PFSK-1 (cell line): ENCODE data around the gene WTAP.

Experiments used
- FOXP2 ChIP-seq: optimal IDR thresholded peaks from 2 replicates; pipeline ENCODE3; 2011; ENCODE audit warnings: borderline replicate concordance, control low read depth, inconsistent platforms; ENCODE audit not compliant: insufficient read depth; ENCODE audit errors: extremely low read length, extremely low read depth
- POLR2AphosphoS5 ChIP-seq: IDR thresholded peaks from 2 replicates; pipeline ENCODE4 v1.6.1; 2012; ENCODE audit warnings: low read depth, mild to moderate bottlenecking, control low read depth, low read length, moderate library complexity
- REST ChIP-seq, 2 experiments: IDR thresholded peaks; 2 replicates each; pipeline versions ENCODE4 v1.6.1 to v1.8.0; 2011 to 2012; ENCODE audit warnings: low read depth in 2 of 2, low read length in 2 of 2, control low read depth in 1 of 2, inconsistent platforms in 1 of 2, mild to moderate bottlenecking in 1 of 2, moderate library complexity in 1 of 2; ENCODE audit not compliant: insufficient read depth in 1 of 2
- SIN3A ChIP-seq: IDR thresholded peaks from 2 replicates; pipeline ENCODE4 v1.6.1; 2012; ENCODE audit warnings: mild to moderate bottlenecking, low read length, moderate library complexity, borderline replicate concordance; ENCODE audit not compliant: insufficient read depth
- TAF1 ChIP-seq: IDR thresholded peaks from 2 replicates; pipeline ENCODE4 v1.6.1; 2012; ENCODE audit warnings: low read length, control low read depth, borderline replicate concordance; ENCODE audit not compliant: insufficient read depth

Gene WTAP

DNA sequence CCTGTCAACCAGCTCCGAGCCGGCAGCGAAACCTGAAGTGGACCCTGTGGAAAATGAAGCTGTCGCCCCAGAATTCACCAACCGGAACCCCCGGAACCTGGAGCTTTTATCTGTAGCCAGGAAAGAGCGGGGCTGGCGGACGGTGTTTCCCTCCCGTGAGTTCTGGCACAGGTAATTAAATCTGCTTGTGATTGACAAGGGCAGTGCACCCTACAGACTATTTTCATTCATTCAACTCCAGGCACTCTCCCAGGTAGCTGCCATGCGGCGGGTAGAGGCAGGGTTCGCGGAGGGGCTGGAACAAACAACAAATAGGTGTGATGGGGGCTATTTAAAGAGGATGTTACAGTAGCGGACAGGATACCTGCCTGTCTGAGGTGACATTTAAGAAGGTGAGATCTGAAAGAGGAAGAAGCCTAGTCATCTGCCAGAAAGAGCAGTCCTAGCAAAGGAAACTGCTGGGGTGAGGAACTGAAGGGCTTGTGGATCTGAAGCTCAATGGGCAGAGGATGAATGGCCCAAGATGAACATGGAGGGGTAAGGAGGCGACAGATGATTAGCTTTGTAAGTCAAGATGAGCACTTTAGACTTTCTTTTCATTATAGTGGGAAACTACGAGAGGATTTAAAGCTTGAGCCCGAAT is 63.8 kb downstream of the WTAP start:
- TF ChIP-seq FOXP2 (no peak), POLR2AphosphoS5 (no peak), SIN3A (no peak), TAF1 (no peak), REST (IDR thresholded peaks at IDR 0.05; ENCODE audit: insufficient read depth in 1 of 2, low read depth in 2 of 2, low read length in 2 of 2) (no peak)

- no peak for TF ChIP-seq FOXP2
- TF ChIP-seq TAF1: no peak
- TF ChIP-seq POLR2AphosphoS5: no peak
- no peak for TF ChIP-seq REST (IDR thresholded peaks at IDR 0.05; ENCODE audit: insufficient read depth in 1 of 2, low read depth in 2 of 2, low read length in 2 of 2)
- no peak for TF ChIP-seq SIN3A
Observed at GRCh38 chr6:159797554-159797953, 70.2 kb downstream of the WTAP start.

- TF ChIP-seq FOXP2 (no peak), SIN3A (no peak), POLR2AphosphoS5 (no peak), REST (IDR thresholded peaks at IDR 0.05; ENCODE audit: insufficient read depth in 1 of 2, low read depth in 2 of 2, low read length in 2 of 2) (no peak), TAF1 (no peak)
Observed at GRCh38 chr6:159800141-159800865, 73.0 kb downstream of the WTAP start, which contains the start of gene PNLDC1. PNLDC1 (plus strand) TSS chr6:159800276; CDS start chr6:159800308, 32 bp downstream.

DNA sequence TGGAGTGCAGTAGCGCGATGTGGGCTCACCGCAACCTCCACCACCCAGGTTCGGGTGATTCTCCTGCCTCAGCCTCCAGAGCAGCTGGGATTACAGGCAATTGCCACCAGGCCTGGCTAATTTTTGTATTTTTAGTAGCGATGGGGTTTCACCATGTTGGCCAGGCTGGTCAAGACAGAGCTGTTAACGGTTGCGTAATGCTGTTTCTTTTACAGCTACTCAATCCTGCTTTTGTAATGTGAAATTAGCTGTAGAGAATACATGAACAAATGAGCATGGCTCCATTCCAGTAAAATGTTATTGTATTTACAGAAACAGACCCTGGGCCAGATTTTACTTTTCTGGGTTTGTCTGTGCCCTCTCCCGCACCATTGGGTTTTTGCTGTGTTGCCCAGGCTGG is 74.6 kb downstream of the WTAP start:
- TF ChIP-seq FOXP2 (no peak), SIN3A (no peak), TAF1 (no peak), POLR2AphosphoS5 (no peak), REST (IDR thresholded peaks at IDR 0.05; ENCODE audit: insufficient read depth in 1 of 2, low read depth in 2 of 2, low read length in 2 of 2) (no peak)
